KBM-7 (cell line): ENCODE measurements around the gene PNPLA7.
"Not testable (repeated sequence)": the region's sequence is repeated elsewhere in the genome, so short reads cannot be mapped to it uniquely, and the experiment has no call there.

Experiments
- DNase-seq: peaks from one replicate; pipeline ENCODE4 v3.0.0-alpha.2; 2015
- in situ Hi-C: fragments of 300-500 bp; cut with MboI; formaldehyde crosslinking; loops from 2 replicates; pipeline ENCODE4 v1.14.3; 2020; ENCODE audit warnings: low sequenced_read_pairs, low pct_unique_long_range_greater_than_20kb, mixed read lengths

Gene PNPLA7

GRCh38 chr9:137550231-137550621, at the start of gene PNPLA7:
TSS of gene PNPLA7 (minus strand) at chr9:137550402. CDS start at chr9:137550197, 205 bp downstream.
- DNase-seq, result peak; percentile 85
- in situ Hi-C loops, result no loop called here

DNA sequence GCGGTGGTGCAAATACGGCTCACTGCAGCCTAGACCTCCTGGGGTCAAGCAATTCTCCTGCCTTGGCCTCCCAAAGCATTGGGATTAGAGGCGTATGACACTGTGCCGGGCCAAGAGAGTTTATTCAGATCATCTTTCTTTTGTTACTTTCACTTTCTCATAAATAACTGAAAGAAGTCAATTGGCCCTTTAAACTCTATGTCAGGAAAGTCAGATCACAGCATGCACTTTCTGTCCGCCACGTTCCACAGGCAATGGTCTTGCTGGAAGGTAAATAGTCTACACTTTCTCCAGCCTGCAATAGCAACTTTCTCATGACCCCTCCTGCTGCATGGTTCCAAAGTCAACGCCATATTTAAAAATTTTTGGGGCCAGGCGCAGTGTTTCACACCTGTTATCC, 48.7 kb upstream of the PNPLA7 start:
- no peak for DNase-seq
- in situ Hi-C loops, result no loop called here

GRCh38 chr9:137596577-137596976, 46.4 kb upstream of the PNPLA7 start:
- in situ Hi-C loops, DNase-seq: not testable (repeated sequence)

- no peak for DNase-seq
- in situ Hi-C loops, result no loop called here
Measured at GRCh38 chr9:137593176-137593575, 43.0 kb upstream of the PNPLA7 start.

GRCh38 chr9:137592767-137593166, 42.6 kb upstream of the PNPLA7 start:
- in situ Hi-C loops, result no loop called here
- no peak for DNase-seq

GRCh38 chr9:137590469-137591383, 40.5 kb upstream of the PNPLA7 start, which contains the start of gene ZMYND19:
TSS of gene ZMYND19 (minus strand) at chr9:137590512. CDS start at chr9:137590263, 249 bp downstream.
- in situ Hi-C loops, result no loop called here

DNA sequence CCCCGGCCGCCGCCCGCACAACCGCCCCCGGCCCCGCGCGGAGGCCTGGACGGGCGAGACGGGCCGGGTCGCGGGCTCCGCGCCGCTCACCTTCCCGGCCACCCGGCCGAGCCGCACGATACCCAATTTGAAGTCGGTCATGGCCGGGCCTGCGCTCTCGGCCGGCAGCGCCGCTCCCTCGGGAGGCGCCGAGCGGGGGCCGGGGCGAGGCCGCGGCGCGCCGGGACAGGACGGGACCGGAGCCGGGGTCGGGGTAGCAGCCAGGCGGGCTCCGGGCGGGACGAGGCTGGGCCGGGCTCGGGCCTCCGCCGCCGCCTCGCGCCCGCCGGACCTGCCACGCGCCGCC, 39.9 kb upstream of the PNPLA7 start:
- no peak for DNase-seq
- in situ Hi-C loops, result no loop called here

More at GRCh38 chr9:137590469-137591383, 40.5 kb upstream of the PNPLA7 start, which contains the start of gene ZMYND19:
- DNase-seq, result peak; percentile 70

DNA sequence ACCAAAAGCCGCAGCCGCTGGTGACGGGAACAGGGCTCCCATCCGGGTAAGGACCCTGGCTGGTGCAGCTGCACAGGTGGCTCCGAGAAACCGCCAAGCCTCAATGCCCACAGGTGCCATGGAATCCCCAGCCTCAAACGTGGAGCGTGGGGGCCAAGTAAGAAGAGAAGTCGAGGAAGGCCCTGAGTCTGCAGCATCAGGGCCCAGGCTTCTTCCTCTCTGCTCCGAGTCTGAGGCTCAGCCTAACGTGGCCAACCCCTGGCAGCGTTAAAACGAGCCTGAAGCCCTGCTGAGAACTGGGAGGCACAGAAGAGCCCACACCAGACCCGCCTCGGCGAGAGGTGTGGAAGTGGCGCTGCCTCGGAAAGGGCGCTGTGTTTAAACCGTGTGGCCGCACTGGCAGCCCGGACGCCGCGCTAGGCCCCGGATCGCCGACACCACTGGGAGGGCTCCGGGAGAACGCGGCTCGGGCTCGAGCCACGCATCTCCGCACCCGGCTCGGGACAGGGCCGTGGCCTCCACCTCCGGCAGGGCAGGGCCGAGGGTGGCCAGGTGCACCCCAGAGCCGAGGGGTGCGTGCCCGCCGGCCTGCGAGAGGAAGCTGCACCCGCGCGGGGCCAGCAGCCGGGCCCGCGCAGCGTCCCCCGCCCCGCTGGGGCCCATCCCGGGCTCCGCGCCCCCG, 39.4 kb upstream of the PNPLA7 start:
- in situ Hi-C loops, result no loop called here
- no peak for DNase-seq

- DNase-seq, result no peak
- in situ Hi-C loops, result no loop called here
Measured at GRCh38 chr9:137588891-137589290, 38.7 kb upstream of the PNPLA7 start.

GRCh38 chr9:137588311-137588710, 38.1 kb upstream of the PNPLA7 start:
- no peak for DNase-seq
- in situ Hi-C loops, result no loop called here

DNA sequence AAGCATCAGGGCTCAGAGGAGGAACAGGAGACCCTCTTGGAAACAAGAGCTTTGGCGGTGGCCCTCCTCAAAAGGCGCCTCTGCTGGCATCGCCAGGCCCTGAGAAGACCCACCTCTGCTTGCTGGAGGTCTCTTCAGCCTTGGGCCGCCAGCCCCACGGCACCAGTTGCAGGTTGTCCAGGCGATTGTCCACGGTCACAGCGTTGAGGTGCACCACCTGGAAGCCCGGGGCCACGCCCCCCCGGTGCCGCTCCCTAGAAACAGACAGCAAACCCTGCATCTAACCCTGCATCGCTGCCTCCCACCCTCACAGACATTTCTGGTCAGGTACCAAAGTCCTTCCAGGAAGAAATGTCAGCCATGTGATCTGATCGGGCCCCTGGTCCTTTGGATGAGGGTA, 36.7 kb upstream of the PNPLA7 start:
- in situ Hi-C loops, result no loop called here
- no peak for DNase-seq

DNA sequence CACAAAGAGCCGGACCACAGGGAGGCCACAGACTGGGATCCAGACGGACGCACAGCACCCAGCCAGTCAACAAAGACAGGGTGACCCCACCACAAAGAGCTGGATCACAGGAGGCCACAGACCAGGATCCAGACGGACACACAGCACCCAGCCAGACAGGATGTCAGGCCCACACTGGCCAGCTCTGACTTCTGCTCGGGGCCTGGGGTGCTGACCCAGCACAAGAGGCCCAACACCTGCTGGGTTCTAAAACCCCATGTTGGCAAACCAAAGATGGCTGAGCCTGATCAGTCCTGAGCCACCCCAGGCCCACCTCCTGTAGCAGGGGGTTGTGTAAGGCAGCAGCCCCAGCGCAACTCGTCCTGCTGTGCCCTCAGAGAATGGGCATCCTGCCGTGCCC, 33.8 kb upstream of the PNPLA7 start:
- no peak for DNase-seq
- in situ Hi-C loops, result no loop called here

GRCh38 chr9:137583347-137583746, 33.1 kb upstream of the PNPLA7 start:
- DNase-seq, result no peak
- in situ Hi-C loops, result no loop called here

- in situ Hi-C loops, result no loop called here
- DNase-seq, result peak; percentile 58
Measured at GRCh38 chr9:137582286-137582860, 32.2 kb upstream of the PNPLA7 start.

GRCh38 chr9:137581361-137582285, 31.4 kb upstream of the PNPLA7 start:
- no peak for DNase-seq
- in situ Hi-C loops, result no loop called here

- no peak for DNase-seq
- in situ Hi-C loops, result no loop called here
Measured at GRCh38 chr9:137580954-137581322, 30.7 kb upstream of the PNPLA7 start.

GRCh38 chr9:137580209-137580953, 30.2 kb upstream of the PNPLA7 start:
- no peak for DNase-seq
- in situ Hi-C loops, result no loop called here

DNA sequence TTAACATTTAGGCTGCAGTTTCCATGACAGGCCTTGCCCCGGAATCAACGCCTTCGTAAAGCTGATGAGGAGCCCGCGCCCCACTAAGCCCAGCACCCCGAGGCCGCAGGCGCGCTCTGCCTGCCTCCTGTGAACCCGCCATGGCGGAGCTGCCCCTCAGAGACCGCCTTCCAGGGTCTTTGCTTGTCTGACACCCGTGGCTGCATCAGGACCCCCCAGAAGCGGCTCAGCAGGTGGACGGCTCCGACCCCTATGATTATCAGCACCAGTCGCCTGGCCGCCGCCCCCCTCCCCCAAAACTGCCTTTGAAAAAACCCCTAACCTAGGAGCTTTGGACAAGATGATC, 29.0 kb upstream of the PNPLA7 start:
- DNase-seq, result no peak
- in situ Hi-C loops, result no loop called here
